ENCODE data around the gene PTOV1.

PTOV1 gene

DNA sequence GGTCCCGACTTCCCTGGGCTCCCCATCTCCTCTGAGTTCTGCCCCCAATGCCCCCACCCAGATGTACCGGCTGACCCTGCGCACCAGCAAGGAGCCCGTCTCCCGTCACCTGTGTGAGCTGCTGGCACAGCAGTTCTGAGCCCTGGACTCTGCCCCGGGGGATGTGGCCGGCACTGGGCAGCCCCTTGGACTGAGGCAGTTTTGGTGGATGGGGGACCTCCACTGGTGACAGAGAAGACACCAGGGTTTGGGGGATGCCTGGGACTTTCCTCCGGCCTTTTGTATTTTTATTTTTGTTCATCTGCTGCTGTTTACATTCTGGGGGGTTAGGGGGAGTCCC, 44.4 kb upstream of the PTOV1 start:
- peak overlapping the region; percentile 85 for H3K27ac ChIP-seq
- no peak for TF ChIP-seq ZFX (IDR thresholded peaks at IDR 0.05; ENCODE audit: borderline replicate concordance)
- TF ChIP-seq, protein P1, sequence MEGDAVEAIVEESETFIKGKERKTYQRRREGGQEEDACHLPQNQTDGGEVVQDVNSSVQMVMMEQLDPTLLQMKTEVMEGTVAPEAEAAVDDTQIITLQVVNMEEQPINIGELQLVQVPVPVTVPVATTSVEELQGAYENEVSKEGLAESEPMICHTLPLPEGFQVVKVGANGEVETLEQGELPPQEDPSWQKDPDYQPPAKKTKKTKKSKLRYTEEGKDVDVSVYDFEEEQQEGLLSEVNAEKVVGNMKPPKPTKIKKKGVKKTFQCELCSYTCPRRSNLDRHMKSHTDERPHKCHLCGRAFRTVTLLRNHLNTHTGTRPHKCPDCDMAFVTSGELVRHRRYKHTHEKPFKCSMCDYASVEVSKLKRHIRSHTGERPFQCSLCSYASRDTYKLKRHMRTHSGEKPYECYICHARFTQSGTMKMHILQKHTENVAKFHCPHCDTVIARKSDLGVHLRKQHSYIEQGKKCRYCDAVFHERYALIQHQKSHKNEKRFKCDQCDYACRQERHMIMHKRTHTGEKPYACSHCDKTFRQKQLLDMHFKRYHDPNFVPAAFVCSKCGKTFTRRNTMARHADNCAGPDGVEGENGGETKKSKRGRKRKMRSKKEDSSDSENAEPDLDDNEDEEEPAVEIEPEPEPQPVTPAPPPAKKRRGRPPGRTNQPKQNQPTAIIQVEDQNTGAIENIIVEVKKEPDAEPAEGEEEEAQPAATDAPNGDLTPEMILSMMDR (IDR thresholded peaks at IDR 0.05), result no peak

DNA sequence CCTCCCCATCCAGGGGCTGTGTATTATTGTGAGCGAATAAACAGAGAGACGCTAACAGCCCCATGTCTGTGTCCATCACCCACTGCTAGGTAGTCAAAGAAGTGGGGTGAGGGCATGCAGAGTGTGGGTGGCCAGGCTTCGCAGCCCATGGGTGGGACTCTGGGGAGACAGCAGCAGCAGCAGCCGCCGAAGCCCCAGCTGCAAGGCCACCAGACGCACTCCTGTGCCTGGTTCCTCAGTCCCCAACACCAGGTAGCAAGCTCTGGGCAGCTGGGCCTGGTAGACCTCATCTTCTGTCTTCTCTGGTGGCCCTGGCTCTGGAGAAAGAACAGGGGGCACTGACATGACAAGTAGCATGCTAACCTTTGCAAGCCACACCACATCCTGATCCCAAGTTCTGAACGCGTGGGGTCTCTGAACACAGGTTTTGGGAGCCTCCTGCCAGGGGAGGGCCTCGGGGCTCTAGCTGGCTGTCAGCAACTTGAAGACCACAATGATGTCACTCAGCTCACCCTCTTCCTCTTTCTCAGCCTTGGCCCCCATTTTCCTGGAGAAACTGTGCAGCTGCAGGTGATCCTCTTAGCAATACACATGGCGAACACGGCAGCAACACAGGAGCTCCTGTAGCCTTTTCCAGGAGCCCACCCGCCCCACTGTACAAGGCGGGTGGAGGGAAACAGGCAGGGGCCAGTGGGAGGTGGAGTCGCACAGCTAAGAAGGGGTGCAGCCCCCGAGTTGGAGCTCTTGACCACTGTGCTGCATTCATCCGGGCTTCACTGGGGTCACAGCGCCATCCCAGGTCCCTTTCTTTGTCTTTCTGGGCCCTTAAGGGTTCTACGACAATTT, 43.7 kb upstream of the PTOV1 start:
- H3K27ac ChIP-seq, result peak overlapping the region; percentile 85
- TF ChIP-seq, protein P1 (IDR thresholded peaks at IDR 0.05), result no peak
- no peak for TF ChIP-seq ZFX (IDR thresholded peaks at IDR 0.05; ENCODE audit: borderline replicate concordance)

DNA sequence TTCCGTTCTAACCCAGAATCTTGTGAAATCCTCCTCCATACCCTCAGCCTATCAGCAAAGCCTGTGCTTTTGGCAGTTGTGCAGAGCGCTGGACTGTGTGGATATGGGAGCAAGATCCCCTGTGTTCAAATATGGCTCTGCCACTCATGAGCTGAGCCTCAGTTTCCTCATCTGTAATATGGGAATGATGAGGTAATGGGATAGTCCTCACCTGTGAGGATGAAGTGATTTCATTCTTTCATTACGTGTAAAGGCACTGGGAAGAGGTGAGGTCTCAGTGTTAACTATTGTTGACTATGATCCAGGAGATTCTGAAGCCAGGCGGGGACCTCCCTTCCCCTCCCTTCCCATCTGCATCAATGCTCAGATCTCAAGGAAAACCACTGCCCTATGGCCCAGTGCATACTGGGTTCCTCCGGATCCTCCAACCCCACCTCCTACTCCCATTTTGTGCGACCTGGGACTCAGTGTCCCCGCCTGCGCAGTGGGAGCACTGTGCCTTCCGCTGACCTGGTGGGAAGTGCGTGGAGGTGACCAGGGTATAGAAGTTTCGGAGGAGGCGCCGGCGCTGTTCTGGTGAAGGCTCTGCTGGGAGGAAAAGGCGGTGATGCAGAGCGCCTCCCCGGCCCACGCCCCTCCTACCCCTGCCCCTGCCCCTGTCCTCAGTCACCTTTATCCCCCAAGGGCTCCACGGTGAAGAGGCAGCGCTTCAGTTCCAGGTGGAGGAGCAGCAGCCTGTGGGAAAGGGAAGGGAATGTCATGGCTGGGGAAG, 42.9 kb upstream of the PTOV1 start:
- TF ChIP-seq ZFX (IDR thresholded peaks at IDR 0.05; ENCODE audit: borderline replicate concordance), result no peak
- TF ChIP-seq, protein P1 (IDR thresholded peaks at IDR 0.05), result no peak
- peak overlapping the region; percentile 85 for H3K27ac ChIP-seq

DNA sequence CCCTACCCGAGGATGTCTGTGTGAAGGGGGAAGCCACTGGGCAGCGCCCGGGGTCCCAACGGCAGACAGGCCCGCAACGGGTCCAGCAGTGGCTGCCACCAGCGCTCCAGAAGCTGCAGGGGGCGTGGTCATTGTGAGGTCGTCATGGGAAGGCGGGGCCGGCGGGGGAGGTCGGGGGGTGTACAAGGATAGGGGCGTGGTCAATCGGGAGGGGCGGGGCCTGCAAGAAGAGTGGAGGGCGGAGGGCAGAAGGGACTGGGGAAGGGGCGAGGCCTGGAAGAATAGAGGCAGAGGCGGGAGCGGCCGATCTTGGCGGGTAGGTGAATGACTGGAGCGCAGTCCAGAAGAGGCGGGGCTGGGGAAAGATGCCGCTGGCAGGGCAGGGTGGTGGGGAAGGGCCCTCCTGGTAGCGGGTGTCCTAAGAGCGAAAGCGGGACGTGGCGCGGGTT, 42.2 kb upstream of the PTOV1 start:
- H3K27ac ChIP-seq, result peak overlapping the region; percentile 85

DNA sequence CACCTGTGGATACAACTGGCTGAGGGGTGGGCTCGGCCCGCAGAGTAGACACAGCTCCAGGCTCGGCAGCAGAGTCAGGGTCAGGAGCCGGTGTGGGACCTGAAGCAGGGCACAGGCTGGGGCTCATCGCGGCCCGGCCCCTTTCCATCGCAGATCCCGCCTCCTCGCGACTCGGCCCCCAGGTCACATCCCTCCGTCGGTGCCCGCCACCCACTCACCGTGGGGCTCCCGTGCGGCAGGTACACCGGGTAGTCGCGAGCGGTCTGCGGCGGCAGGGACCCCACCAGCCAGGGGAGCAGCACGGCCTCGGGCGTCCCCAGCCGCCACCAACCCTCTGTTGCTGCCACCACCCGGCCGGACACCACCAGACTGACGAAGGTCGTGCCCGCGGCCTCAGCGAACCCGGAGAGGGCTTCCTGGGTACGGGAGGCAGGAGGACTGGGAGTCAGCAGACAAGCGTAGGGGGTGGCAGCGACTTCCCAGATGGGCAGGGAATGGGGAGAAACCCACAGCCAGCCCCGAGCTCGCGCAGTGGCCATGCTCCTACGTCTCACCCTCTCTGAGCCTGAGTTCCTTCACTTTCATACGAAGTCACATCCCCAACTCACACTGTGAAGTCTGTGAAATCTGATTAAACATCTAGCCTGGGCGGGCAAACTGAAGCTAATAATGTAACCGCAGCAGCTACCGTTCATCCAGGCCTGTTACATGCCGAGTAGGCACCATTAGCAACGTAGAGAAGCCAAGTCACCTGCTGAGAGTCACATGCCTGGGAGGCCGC, 41.6 kb upstream of the PTOV1 start:
- TF ChIP-seq, protein P1 (IDR thresholded peaks at IDR 0.05), result peak; percentile 38
- no peak for TF ChIP-seq ZFX (IDR thresholded peaks at IDR 0.05; ENCODE audit: borderline replicate concordance)
- H3K27ac ChIP-seq, result peak overlapping the region; percentile 85

More for the DNA sequence above, 42.2 kb upstream of the PTOV1 start:
- no peak for TF ChIP-seq ZFX (IDR thresholded peaks at IDR 0.05; ENCODE audit: borderline replicate concordance)
- TF ChIP-seq, protein P1 (IDR thresholded peaks at IDR 0.05), result no peak

DNA sequence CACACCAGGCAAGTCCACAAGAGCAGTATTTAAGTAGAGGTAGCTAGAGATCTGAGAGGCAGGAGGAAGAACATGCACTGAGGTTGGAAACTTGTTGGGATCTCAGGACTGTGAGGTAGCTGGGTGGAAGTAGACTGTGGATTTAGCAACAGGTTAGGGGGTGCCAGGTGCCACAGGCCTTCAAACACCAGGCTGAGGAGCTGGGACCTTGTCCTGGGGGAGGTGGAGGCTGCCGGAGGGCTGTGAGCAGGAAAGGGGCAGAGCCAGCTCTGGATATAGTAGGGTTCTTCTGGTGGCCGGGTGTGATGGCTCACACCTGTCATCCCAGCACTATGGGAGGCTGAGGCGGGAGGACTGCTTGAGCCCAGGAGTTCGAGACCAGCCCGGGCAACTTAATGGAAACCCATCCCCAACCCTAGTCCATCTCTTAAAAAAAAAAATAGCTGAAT, 41.0 kb upstream of the PTOV1 start:
- TF ChIP-seq, protein P1 (IDR thresholded peaks at IDR 0.05), result no peak
- TF ChIP-seq ZFX (IDR thresholded peaks at IDR 0.05; ENCODE audit: borderline replicate concordance), result no peak
- H3K27ac ChIP-seq, result peak overlapping the region; percentile 85

All from 22Rv1 (cell line).